Measurements from ENCODE around the gene DHRSX.
"Not testable (repeated sequence)": the region's sequence is repeated elsewhere in the genome, so short reads cannot be mapped to it uniquely, and the experiment has no call there.

DHRSX gene

DNA sequence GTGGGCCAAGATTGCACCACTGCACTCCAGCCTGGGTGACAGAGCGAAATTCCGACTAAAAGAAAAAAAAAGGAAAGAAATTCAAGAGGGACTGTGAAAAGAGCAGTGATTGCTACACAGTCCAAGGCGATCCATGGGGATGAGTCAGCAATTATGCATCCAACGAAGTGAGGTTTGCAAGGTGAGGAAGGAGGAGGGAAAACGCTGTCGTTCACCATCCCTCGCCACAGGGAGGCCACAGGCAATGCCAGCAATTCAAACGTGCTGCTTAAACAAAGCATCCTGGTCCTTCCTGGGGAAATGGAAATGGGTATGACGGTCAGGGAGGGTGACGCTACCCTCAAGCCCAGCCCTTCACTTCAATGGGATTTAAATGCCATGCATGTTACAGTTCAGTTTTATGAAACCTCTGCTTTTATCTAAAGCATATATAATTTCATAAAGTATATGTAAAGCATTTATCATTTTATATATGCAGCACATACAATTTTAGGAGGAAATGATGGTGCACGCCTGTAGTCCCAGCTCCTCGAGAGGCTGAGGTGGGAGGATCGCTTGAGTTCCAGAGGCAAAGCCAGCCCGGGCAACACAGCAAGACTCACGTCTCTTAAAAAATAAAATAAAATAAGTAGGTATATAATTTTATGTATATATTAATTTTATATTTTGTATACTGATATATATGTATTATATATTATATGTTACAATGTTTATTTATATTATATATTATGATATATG lies 108.7 kb downstream of the DHRSX start:
- DNase-seq (ENCODE audit: low spot score) = no peak

DNA sequence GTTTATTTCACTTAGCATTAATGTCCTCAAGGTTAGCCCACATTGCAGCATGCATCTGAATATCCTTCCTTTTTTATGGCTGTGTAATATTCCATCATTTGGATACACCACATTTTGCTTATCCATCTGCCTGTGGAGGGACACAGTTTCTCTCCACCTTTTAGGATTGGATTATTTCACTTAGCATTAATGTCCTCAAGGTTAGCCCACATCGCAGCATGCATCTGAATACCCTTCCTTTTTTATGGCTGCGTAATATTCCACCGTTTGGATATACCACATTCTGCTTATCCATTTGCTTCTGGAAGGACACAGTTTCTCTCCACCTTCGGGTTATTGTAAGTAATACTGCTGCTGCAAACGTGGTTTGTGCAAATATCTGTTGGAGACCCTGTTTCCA lies 110.0 kb downstream of the DHRSX start:
- DNase-seq (ENCODE audit: low spot score) = no peak

DNA sequence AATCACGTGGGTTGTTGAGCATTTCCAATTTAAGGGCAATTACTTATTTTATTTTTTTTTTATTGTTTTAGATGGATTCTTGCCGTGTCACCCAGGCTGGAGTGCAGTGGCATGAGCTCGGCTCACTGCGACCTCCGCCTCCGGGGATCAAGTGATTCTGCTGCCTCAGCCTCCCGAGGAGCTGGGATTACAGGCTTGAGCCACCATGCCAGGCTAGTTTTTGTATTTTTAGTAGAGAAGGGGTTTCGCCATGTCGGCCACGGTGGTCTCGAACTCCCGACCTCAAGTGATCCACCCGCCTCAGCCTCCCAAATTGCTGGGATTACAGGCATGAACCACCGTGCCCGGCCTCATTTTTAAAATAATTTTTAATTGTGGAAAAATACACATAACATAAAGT lies 111.0 kb downstream of the DHRSX start:
- DNase-seq (ENCODE audit: low spot score) = not testable (repeated sequence)

DNA sequence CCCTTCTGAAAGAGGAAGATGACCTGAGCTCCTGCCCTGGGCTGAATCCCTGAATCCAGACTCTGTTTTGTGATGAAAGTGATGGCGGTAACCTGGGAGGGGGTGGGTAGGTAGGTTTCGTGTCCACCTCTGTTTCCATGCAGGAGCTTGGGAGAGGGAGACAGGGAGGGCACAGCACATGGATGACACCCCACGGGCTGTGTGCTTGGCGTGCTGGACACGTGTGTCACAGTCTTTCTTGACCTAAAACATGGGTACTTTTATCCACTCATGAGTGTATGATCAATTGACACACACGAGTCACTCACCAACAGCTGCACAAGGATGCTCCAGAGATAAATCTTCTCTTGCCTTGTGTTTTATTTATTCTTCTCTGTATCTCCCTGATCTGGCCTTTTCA lies 111.5 kb downstream of the DHRSX start:
- DNase-seq (ENCODE audit: low spot score) = no peak

DNA sequence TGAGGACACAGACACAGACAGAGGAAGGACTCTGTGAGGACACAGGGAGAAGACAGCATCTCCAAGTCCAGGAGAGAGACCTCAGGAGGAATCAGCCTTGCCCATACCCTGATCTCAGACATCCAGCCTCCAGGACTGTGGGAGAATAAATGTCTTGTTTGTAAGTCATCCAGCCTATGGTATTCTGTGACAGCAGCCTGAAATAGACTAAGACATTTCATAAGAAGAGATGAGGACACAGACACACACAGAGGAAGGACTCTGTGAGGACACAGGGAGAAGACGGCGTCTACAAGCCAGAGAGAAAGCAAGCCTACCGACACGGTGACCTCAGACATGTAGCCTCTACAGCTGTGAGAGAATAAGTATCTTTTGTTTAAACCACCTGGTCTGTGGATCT lies 112.1 kb downstream of the DHRSX start:
- DNase-seq (ENCODE audit: low spot score) = no peak

DNA sequence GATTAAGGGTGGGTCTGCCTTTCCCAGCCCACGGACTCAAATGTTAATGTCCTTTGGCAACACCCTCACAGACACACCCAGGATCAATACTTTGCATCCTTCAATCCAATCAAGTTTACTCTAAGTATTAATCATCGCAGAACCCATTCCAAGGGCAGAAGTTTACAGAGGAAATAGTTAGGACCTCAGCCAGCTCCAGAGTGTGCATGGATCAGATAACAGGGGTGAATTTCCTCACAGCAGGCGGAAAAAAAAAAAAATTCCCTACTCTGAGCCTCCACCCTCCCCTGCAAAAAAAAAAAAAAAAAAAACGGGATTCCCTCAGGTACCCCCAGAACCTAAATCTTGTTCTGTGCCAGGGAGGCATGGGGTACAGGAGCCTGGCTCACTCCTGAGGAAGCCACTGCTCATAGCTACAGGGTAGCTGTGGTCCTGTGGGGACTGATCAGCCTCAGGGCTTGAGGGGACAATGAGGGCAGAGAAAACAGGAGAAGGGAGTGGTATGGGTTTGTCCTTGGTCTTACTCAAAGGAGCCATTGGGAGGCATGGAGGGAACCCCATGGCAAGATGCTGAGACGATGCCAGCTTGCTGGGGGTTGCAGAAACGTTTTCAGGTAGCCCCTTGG lies 113.0 kb downstream of the DHRSX start:
- DNase-seq (ENCODE audit: low spot score) = no peak

DNA sequence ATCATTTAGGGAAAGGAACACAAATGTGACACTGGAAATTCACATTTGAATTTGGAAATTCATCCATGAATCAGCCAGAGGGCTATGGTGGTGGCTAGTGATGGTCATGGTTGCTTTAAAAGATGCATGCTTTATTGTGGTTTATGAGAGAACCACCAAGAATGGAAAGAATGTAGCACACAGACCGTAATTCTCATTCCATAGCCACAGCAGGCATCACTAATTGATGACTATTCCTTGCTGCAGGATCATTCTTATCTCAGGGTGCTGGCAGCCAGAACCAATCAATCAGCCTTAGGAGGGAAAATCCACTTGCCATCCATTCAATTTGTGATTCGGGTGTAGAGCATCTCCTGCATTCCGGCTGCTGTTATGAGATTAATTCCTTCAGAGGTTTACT lies 115.6 kb downstream of the DHRSX start:
- no peak for DNase-seq (ENCODE audit: low spot score)

DNA sequence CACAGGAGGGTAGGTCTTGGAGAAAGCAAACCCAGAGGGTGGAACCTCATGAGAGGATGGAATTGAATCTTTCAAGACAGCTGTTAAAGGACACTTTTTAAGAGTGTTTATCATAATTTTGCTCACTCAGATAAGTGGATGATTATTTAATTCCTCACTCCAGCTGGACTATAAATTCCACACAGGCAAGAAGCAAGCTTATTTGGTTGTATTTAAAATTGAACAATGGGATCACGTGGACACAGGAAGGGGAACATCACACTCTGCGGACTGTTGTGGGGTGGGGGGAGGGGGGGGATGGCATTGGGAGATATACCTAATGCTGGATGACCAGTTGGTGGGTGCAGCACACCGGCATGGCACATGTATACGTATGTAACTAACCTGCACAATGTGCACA lies 116.3 kb downstream of the DHRSX start:
- DNase-seq (ENCODE audit: low spot score) = no peak

DNA sequence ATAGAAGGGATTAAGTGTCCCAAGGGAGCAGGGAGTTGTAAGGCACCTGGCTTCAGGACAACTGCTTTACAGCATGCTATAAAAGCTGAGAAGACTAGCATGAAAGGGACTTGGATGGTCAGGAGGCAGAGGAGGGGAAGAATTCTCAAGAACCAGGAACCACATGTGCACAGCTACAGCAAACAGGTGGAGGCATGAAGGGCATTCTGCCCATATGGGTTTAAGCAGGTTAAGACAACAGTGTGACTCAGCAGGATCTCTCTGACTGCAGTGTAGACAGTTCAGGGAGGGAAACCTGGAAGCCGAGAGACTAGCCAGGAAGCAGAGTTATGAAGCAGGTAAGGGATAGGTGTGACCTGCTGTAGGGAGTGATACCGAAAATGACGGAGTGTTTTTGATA lies 117.0 kb downstream of the DHRSX start:
- DNase-seq (ENCODE audit: low spot score) = no peak

DNA sequence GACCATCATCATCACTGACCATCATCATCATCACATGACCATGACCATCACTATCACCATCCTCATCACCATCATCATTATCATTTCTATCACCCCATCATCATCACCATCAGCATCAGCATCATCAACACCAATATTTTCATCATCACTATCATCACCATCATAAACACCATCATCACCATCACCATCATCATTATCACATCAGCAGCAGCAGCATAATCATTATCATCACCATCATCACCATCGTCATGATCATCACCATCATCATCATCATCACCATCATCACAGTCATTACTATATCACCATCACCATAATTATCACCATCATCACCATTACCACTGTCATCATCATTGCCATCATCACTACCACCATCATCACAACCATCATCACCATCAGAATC lies 117.6 kb downstream of the DHRSX start:
- DNase-seq (ENCODE audit: low spot score) = no peak

DNA sequence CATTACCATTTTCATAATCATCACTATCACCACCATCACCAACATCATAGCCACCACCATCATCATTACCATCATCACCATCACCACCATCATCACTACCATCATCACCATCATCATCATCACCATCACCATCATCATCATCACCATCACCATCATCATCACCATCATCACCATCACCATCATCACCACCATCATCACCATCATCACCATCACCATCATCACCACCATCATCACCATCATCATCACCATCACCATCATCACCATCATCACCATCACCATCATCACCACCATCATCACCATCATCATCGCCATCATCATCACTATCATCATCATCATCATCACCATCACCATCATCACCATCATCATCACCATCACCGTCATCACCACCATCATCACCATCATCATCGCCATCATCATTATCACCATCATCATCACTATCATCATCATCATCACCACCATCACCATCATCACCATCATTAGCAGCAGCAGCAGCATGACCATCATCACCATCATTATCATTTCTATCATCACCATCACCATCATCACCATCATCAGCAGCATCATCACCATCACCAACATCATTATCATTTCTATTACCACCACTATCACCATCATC lies 118.2 kb downstream of the DHRSX start:
- not testable (repeated sequence) for DNase-seq (ENCODE audit: low spot score)

DNA sequence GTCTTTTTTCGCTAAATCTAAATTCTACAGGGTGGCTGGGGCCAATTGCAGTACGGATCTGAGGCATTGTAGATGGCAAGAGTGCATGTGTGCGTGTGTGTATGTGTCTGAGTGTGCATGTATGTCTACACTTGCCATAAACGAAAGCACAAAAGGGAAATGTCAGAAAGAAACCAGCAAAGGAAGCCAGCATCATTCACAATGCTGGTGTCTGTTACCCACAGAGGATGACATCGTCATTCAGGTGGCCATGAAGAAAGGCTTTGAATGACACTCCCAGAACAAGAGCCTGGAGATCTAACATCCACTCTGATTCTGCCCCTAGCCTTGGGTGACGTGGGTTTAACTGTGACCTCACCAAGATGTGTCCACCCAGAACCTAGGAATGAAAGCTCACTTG lies 124.6 kb downstream of the DHRSX start:
- no peak for DNase-seq (ENCODE audit: low spot score)

DNA sequence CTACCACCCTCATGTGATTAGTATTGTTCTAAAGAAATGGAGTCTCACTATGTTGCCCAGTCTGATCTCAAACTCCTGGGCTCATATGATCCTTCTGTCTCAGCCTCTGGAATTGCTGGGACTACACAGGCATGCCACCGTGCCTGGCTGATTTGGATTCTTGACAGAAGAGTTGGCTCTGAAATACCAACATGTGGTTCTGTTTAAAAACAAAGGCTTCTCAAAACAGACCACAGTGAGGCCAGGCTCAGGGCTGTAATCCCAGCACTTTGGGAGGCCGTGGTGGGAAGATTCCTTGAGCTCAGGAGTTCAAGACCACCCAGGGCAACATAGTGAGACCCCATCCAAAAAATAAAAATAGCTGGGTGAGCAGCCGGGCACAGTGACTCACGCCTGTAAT lies 126.7 kb downstream of the DHRSX start:
- no peak for DNase-seq (ENCODE audit: low spot score)

DNA sequence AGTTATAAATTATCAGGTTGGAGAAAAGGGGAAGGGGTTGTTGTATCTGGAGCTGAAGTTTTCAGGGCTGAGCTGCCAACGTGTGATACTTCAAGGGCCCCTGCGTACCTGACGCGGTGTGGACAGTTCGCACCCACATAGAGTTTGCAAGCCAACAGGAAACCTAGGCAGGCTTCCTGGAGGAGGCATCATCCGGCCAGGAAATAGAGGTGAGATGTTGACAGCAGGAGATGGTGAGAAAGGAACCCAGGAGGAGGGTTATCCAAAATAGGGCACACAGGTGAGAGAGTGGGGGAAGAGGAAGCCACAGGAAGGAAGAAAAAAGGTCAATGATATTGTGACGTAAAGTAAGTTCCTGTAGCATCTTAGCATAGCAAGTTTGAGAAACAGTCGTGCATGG lies 127.2 kb downstream of the DHRSX start:
- DNase-seq (ENCODE audit: low spot score) = no peak

DNA sequence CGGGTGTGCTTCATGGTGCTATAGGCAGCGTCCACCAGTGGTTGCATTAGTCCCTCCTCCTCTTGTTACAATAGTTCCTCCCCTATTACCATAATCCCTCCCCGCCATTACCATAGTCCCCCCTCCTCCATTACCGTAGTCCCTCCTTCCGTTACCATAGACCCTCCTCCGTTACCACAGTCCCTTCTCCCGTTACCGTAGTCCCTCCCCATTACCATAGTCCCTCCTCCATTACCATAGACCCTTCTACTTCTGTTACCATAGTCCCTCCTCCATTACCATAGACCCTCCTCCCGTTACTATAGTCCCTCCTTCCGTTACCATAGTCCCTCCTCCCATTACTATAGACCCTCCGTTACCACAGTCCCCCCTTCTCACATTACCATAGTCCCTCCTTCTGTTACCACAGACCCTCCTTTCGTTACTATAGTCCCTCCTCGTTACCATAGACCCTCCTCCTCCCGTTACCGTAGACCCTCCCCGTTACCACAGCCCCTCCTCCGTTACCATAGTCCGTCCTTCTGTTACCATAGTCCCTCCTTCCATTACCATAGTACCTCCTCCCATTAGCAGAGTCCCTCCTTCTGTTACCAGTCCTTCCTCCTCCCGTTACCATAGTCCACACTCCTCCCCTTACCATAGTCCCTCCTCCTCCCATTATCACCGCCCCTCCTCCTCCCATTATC lies 129.6 kb downstream of the DHRSX start:
- DNase-seq (ENCODE audit: low spot score) = no peak

DNA sequence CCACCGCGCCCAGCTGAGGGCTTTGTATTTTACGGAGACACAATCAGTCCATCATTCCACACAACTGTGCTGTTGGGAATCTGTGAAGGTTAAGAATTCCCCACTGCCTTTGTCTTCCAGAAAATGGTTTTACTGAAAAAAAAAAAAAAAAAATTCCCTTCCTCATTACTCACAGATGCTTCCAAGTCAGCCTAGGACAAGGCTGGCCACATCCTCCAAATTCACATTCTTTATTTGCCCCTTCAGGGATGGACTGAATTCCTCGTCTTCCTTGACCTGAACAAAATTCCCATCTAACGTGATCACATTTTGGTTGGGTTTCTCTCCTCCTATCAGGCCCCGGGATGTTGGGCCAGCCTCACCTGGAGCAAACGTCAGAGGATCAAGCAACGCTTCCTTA lies 130.3 kb downstream of the DHRSX start:
- no peak for DNase-seq (ENCODE audit: low spot score)

DNA sequence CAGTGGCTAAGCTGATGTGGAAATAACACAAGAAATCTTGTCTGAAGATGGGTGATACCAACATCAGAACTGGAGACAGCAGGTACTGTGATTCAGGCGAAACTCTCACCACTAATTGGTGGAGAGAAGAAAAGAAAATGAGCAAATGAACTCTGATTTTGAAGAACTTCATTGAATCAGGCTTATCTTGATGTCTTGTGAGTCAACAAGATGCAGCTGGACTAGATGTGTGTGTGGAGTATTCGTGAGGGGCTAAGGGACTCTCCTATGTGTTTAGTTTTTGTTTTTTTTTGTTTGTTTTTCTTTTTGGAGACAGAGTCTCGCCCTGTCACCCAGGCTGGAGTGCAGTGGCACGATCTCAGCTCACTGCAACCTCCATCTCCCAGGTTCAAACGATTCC lies 131.6 kb downstream of the DHRSX start:
- DNase-seq (ENCODE audit: low spot score) = no peak

DNA sequence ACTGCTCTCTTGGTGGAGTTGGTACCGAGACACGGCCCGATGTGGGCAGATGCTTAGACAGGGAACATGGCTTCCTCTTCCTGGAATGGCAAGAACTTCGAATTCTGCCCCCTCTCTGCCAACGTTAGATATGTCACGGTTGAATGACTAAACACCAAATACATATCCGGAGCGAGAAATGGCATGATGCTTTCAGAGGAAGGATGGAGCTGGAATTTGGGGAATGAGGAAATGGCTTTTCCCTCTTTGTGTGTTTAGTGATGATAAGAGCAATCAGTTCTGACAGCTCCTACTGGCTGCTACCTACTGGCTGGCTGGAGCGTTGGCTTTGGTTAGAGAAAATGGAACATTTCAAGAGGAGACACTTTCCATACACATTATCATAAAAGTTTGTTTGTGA lies 140.0 kb downstream of the DHRSX start:
- no peak for DNase-seq (ENCODE audit: low spot score)

DNA sequence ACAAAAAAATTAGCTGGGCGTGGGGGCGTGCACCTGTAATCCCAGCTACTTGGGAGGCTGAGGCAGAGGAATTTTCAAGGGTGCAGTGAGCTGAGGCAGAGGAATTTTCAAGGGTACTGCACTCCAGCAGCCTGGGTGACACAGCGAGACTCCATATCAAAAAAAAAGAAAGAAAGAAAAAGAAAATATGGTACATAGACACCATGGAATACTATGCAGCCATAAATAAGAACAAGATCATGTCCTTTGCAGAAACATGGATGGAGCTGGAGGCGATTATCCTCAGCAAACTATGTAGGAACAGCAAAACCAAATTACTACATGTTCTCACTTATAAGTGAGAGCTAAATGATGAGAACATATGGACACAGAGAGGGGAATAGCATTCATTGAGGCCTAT lies 141.3 kb downstream of the DHRSX start:
- not testable (repeated sequence) for DNase-seq (ENCODE audit: low spot score)

DNA sequence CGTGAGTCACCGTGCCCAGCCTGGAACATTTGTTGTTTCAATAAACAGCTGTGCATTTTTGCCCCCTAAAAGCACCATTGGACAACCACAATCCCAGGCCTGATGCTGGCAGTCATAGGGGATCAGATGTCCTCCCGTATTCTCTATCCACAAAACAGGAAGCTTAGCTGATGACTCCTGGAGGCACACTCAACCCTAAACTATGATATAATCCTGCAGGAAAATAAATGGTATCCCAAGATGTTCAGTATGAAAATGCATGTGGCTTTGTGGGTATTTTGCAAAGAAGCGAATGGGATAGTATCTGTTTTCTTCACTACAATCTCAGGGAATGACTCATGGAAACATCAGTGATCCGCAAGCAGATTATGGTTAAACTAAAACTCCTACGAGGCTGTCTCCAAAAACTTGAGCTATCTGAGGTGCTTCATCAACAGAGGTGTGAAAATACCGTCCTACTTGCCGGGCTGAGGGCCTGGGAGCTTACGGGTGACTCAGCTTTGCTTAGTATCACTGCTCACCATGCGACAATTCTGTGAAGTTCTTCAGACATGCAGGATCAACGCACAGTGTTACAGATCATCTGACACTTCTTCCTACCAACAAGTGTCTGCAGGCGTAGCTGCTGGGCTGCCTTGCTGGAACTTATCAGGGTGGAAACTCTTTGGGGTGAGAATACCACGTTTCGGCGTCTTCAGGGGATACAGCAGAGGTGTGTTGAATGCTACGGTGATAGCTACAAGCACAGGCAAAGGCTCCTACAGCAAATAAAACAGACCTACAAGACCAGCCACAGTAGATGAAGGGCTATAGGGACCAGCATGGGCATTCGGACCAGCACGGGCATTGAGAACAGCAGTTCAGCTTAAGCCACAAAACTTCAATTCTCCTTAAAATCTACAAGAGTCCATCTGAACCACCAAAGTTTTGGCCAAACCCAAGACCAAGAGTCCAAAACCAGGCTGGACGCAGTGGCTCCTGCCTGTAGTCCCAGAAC lies 148.5 kb downstream of the DHRSX start:
- no peak for DNase-seq (ENCODE audit: low spot score)

DNA sequence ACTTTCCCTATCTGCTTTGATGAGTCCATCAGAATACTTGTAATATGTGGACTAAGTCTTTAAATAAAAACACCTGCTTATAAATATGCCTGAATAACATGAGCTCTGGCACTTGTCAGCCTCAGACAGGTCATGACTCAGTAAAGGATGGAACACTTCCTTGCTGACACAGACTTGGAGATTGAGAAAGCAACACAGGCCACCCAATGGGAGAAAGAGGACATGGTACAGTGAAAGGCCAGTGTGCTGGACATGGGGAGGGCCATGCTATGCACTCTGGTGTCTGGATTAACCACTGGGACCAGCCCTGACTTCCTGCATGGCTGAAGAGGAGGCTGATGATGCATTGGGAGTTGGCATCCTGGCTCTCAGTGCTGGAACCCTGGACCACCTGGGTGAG lies 149.5 kb downstream of the DHRSX start:
- no peak for DNase-seq (ENCODE audit: low spot score)

DNA sequence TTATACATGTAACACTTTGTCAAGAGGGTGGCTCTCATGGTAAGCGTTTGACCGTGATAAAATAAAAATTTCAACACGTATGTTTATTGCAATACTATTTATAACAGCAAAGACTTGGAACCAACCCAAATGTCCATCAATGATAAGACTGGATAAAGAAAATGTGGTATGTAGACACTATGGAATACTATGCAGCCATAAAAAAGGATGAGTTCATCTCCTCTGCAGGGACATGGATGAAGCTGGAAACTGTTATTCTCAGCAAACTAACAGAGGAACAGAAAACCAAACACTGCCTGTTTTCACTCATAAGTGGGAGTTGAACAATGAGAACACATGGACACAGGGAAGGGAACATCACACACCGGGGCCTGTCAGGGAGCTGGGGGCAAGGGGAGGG lies 150.1 kb downstream of the DHRSX start:
- DNase-seq (ENCODE audit: low spot score) = not testable (repeated sequence)

Measured in CD4-positive, alpha-beta T cell treated with Interleukin-15 for 4 hours (primary cell).